ENCODE measurements around the gene FEV.

FEV gene

DNA sequence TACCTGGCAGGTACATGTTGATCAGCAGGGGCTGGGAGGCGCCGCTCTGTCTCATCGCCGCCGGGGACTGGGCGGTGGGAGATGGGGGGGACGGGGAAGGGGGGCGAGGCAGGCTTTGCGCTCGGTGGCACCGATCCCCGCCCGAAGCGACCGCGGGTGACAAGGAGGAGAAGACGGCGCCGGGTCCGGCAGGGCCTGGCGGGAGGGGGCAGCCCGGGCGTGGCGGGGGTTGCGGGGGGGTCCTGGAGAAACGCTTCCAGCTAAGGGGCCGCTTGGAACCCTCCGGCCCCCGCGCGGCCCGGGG, at the start of gene FEV:
FEV (minus strand) TSS at position 164 of the 304 bp plus-strand sequence; CDS start at position 55, 109 bp downstream.
- in situ Hi-C loops (cut with MboI; ENCODE audit: low sequenced_read_pairs) = no loop called here

DNA sequence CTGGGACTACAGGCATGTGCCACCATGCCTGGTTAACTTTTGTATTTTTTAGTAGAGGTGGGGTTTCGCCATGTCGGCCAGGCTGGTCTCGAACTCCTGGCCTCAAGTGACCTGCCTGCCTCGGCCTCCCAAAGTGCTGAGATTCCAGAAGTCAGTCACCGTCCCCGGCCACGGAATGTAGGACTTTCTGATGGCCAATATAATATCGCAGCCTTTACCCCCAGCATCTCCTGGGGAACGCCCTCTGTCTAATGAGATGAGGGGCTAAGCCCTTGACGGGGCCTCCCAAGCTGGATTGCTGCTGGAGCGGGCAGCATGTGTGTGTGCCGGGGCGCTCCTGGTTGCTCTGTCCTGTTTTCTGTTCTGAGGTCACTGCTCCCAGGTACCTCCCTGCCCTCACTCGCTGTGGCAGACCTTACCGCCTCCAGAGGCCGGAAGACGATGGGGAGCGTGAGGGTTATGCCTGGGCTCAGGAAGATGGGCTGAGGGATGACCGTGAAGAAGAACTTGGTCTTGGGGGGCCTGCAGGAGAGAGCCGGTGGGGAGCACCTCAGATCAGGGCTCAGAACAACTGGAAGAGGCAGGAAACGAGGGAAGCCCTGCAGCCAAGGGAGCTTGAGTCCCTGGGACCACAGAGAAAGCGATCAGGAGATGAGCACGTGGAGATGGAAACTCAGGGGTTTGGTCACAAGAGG, 47.2 kb upstream of the FEV start:
- in situ Hi-C loops (cut with MboI; ENCODE audit: low sequenced_read_pairs) = no loop called here

DNA sequence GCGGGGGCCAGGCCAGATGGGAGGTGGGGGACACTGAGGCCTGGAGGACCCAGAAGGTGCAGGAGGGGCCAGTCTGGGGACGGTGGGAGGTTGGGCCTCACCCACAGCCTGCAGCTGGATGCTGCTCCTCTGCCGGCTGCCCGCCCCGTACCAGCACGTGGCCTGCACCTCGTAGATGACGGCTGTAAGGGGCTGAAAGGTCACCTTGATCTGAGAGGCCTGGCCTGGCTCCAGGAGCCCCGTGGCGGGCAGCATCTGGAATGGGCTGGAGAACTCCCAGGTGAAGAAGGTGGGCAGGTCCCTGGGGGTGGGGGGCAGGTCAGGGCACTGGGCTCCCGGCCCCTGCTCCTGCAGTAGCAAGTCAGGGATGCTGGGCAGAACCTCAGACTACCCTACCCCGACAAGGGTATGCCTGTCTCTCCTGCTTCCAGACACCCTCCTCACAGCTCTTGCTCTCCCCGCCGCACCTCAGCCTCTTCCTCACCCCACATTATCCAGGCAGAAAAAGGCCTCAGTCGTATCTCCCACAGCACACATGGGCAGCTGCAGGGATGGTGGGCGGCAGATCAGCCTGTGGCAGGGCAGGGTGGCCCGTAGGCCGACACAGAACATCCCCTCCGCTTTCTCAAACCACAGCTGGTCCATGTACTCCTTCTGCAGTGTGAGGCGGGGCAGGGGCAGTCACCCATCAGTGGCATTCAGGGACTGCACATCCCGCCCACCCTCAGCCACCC, 46.2 kb upstream of the FEV start:
- in situ Hi-C loops (cut with MboI; ENCODE audit: low sequenced_read_pairs) = no loop called here

DNA sequence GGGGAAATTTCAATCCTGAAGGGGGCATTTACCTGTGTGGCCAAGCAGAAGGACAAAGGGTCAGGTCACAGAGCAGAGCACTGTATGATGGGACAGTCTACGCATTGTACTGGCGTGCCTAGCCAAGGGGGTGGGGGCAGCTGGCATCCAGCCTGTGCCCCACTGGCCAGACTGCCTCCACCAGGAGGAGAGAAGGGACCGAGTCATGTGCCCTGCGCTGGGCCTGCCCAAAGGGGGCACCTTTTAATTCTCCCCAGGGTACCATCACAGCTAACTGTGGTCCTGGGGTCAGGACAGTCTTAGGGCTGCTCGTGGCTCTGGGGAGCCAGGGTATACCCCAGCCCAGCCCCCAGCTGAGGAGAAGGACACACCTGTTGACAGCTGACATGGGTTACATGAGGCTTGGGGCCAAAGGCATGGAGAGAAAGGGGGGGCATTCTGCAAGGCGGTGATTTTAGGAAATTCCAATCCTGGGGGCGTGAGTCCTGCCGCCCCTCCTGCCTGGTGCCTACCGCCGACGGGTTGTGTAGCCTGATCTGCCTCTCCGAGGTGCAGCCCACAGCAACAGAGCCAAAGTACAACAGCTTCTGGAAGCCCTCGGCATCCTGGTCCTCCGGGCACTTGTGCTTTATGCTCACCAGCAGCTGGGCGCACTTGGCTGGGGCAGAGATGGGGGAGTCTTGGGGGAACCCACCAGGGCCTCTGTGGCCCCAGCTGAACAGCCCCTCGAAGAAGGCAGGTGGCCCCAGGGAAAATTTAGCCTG, 45.4 kb upstream of the FEV start:
- in situ Hi-C loops (cut with MboI; ENCODE audit: low sequenced_read_pairs) = no loop called here

DNA sequence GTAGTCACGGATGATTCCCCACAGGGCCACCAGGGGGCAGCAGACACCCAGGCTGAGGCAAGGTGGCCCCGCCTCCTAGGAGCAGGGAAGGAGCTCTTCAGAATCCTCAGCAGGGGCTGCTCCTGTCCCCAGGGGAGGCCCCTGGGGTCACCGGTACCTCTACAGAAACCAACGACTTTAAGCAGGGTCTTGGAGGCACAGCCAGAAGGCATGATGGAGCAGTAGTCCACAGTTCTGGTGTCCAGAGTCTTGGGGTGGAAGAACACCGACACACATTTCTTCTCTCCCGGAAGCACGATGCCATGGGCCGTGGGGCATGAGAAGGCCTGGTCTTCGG, 44.8 kb upstream of the FEV start:
- in situ Hi-C loops (cut with MboI; ENCODE audit: low sequenced_read_pairs) = no loop called here

DNA sequence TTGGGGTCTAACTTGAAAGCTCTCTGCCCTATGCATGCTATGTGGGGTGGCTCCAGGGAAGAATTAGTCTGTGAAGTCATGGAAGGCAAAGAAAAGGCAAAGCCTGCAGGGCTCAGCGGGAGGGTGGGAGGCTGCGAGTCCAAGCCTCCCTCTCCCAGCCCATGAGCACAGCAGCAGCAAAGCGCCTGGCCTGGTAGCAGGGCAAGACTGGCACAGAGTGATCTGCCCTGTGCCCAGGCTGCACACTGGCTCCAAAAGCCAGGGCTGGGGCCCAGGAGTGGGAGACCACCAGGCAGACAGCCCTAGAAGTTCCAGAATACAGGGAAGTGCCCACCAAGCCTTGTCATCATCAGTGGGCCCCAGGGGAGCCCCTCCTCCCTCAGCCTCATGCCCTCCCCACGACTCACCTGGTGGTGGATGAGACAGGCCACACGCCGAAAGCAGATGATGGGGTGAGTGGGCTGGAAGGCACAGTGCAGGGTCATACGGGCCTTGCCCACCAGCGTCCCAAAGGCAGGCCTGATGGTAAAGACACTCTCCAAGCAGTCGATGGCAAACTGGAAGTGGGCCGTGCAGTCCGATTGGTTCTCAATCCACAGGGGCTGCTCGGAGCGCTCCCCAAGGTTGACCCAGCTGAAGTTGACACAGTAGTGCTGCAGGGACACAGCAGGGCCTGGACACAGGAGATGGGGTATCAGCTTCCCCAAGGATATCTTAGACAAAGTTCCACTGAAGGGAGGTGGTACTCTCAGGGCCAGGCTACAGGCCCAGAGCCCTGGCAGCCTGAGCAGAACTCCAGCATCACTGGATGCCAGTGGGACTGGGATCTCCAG, 44.2 kb upstream of the FEV start:
- in situ Hi-C loops (cut with MboI; ENCODE audit: low sequenced_read_pairs) = no loop called here

DNA sequence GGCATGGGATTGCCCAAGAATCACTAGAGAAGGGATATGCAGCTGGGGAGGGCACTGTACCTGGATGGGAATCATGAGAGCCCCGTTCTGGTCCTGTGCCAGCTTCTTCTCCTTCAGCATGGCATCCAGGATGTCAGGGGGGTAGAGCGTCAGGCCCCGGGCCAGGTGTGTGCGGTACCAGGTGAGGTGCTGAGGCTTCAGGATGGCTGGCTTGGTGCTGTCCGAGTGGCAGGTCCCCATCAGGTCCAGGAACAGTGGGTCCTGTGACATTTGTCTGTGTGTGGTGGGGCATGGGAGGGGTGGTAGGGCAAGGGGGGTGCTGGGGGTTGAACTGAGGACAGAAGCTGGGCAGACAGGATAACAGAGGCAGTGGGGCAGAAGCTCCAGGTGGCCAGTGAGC, 43.2 kb upstream of the FEV start:
- in situ Hi-C loops (cut with MboI; ENCODE audit: low sequenced_read_pairs) = no loop called here

DNA sequence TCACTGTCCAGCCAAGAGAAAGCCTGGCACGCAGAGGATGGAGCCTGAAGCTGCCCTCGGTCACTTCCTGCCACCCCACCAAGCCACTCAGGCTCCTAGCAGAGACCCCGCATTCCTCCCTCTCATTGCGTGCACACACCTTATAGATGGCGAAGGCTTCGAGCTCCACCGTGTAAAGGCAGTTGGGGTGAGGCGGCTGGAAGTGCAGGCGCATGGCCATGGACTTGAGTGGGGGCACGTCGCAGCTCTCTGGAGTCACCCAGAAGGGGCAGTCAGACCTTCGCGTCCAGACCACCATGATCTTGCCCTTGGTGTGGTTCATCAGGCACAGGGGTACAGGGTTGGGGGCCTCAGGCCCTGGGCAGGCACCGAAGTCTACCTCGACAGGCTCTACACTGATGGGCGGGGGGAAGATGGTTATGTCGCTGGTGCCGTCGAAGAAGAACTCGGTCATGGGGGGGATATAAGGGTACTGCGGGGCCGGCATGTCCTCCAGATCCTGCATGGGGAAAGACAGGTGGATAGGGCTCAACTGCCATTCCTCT, 42.6 kb upstream of the FEV start:
- in situ Hi-C loops (cut with MboI; ENCODE audit: low sequenced_read_pairs) = no loop called here

DNA sequence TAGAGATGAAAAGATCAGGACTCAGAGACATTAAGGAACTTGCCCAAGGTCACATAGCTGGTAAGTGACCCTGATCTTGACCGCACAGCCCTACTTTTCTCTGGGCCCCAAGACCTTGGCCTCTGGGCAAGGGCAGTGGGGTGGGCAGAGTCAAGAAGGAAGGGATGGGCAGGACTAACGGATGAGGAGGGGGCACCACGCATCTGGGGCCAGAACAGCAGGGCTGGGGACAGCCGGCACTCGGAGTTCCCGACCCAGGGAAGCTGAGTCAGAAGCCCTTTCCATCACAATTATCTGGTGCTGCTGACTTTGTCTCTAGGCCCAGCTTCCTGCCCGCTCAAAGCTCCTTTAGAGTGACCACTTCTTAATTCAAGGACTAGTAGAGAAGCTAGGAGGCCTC, 42.0 kb upstream of the FEV start:
- in situ Hi-C loops (cut with MboI; ENCODE audit: low sequenced_read_pairs) = no loop called here

DNA sequence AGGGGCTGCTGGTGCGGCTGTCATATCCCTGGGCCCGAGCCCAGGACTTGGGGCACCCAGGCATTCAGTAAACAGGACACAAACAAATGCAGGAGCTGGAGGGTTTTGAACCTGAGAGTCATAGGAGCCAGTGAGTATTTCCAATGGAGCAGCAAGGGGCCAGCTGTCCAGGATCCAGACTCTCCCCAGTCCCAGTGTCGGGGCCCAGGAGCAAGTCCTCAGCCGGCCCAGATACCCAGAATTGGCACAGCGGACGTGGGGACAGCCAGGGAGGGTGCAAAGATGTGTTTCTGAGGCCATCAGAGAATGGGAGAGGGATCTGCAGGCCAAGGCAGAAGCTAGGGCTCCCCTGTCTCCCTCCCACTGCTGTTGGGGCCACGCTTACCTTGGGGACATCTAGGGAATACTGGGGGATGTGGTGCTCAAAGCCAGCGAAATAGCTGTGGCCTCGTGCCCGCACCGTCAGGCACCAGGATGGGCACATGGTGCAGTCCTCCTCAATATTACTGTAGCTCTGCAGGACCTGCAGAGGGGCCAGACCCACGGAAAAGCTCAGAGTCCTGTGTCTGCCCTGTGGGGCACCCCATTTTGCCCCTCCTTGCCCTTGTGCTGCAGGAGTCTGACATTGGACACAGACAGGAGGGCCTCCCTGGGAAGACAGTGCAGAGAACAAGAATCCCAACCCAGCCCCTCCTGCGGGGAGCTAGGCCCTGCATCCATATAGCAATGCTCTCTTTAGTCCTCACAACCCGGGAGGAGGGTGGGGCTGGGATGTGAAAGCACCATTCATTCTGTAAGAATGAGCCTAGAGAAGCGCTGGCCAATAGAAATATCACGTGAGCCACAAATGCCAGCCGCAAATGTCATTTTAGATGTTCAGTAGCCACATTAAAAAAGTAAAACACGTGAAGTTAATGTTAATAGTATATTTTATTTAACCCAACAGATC, 40.9 kb upstream of the FEV start:
- in situ Hi-C loops (cut with MboI; ENCODE audit: low sequenced_read_pairs) = no loop called here

DNA sequence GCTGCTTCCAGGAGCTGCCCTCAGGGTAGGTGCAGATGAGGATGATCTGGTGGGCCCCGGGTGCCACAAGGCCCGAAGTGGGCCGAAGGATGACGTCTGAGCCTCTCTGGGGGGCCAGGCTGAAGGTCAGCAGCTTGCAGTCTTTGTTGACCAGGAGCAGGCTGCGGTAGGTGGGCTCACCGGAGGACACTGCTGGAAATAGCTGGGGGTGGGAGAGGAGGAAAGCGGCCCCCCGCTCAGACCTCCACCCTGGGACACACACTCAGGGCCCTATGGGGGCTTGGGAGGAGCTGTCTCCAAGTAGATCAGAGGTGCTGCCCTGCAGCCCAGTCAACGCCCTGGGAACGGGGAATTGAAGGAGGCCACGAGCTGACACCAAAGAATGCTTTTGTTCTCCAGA, 39.1 kb upstream of the FEV start:
- in situ Hi-C loops (cut with MboI; ENCODE audit: low sequenced_read_pairs) = no loop called here

DNA sequence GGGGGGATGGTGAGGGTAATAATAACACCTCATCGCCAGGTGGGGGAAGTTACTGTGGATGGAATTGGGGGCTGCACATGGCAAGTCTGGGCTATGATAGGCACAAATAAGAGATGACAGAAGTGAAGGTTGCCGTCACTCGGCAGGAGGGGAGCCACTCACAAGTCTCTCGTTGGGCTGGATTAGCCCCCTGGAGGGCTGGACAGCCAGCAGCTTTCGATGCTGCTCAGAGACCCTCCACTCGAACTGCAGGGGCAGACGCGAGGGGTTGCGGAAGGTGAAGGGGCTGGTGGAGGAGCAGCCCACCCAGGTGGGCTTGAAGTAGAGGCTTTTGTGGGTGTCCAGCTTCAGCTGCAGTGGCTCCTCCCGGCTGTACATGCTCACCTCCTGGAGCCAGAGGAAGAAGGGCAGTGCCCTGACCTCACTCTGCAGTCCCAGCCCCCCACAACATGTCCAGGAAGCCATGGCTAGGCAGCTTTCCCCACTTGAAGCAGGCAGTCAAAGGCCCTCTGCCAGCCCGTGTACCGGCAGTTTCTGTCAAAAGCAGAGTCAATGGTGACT, 38.1 kb upstream of the FEV start:
- in situ Hi-C loops (cut with MboI; ENCODE audit: low sequenced_read_pairs) = no loop called here

DNA sequence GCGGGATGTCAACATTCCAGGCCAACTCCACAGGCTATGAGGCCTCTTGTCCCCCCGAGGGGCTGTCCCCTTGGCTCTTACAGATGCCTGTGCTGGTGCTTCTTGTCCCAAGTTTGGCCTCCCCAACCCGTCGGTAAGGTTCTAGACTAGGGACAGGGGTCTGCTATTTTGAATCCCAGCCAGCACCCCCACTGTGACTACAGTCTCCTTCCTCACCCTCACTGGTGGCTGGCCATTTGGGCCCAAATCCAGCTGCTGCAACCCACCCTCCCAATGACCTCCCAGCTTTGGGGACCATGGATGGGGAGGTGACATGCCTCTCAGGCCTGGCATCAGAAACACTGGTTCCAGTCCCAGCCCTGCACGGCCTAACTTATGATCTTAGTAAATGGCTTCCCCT, 37.6 kb upstream of the FEV start:
- in situ Hi-C loops (cut with MboI; ENCODE audit: low sequenced_read_pairs) = no loop called here

DNA sequence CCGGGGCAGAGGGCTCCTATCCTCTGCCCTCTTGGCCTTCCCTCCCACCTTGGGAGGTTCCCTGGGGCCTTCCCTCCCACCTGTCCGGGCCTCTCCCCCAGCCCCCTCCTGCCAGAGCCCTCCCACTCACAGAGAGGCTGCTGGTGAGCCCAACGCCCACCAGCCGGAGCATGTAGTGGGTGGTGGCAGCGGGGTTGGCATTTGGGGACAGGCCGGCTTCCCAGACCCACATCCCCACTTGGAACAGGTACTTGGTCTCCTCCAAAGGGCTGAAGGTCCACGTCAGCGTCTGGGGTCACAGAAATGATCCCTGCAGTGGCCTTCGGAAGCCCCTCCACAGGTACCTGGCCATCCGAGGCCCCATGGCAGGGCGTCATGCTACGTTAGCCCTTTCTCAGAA, 37.1 kb upstream of the FEV start:
- in situ Hi-C loops (cut with MboI; ENCODE audit: low sequenced_read_pairs) = no loop called here

DNA sequence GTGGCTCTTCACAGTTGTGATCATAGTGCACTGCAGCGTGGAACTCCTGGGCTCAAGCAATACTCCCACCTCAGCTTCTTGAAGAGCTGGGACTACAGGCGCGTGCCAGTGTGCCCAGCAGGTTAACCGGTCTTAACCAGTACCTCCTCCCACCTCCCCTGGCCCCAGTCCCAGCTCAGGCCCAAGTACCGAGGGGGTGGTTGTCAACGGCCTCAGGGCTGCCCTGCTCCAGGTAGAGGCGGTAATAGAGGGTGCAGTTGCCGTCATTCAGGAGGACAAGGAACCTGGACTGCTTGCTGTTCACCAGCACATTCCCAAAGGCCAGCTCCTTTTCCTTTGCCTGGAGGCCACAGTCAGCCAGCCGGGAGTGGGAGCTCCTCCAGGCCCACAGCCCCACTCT, 36.6 kb upstream of the FEV start:
- in situ Hi-C loops (cut with MboI; ENCODE audit: low sequenced_read_pairs) = no loop called here

DNA sequence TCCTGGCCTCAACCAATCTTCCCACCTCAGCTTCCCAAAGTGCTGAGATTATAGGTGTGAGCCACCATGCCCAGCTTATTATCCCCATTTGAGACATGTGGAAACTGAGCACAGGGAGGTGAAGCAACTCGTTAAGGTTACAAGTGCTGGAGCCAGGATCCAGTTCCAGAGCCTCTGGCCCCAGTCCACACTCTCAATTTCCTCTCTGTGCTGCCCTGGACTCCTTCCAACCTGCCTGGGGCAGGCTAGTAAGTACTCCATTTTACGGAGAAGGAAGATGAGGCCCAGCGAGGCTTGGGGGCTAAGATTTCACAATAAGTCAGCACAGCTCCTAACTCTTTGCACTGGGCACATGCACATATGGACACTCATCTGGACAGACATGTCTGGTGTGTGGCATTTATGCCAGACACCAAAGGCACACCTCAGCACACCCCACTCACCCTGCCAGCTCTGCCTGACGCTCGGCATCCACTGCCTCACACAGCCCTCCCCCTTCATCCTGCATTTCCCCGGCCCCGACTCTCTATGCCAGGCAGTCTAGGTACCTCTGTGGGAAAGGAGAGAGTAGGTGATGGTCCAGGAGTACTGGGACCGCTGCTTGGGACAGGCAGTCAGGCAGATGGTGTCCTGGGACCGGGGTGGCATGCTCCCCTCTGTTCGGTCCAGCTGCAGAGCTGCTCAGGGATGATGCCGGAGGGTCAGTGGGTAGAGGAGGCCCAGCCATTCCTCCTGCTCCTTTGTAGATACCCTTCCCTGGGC, 35.8 kb upstream of the FEV start:
- in situ Hi-C loops (cut with MboI; ENCODE audit: low sequenced_read_pairs) = no loop called here

DNA sequence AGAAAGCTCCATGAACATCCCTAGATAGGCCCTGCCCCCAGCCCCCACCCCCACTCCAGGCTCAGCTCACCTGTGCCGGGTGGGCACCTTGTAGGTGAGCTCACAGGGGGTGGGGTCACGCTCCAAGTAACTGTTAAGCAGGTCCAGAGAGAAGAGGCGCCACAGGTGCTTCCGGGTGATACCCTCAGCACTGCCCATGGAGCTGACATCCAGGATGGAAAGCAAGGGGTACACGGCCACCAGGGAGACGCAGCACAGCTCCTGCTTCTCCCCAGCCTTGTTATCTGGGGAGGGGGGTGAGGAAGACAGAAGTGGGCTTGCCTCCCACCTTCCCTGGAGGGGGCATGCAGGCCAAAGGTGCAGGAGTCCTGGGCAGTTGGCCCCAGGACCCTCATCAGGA, 34.5 kb upstream of the FEV start:
- in situ Hi-C loops (cut with MboI; ENCODE audit: low sequenced_read_pairs) = no loop called here

DNA sequence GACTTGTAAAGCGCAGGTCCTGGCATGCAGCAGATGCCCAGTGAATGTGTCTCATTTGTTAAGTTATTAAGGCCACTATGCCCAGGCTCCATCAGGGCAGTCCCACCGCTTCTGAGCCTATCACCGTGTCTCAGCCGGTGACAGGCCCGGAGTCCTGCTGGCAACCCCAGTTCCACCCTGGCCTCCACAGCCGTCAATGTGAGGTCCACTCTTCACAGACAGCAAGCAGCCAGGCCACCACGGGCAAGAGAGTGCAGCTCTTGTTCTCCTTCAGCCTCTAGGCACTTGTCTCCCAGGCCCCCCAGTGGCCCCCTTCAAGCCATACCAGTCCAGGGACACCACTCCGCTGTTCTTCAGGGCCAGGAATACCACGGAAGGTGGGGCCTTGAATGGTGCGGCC, 33.7 kb upstream of the FEV start:
- in situ Hi-C loops (cut with MboI; ENCODE audit: low sequenced_read_pairs) = no loop called here

DNA sequence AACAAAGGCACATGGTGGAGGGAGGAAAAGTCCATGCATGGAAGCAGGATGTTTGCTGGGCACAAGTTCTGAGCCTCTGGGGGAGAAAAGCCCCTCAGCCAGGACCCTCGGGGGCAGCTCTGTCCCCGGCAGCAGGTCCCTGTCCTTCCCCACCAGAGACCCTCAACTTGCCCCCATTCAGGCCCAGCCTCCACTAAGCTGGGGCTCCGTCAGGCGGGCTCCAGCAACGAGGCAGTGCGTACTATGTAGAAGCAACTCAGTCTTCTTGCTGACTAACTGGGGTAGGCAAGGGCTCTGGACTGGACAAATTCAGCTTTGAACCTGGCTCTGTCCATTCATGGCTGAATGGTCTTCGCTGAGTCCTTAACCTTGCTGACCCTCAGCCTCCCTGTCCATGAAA, 33.3 kb upstream of the FEV start:
- in situ Hi-C loops (cut with MboI; ENCODE audit: low sequenced_read_pairs) = no loop called here
